ENCODE results near the gene JUP.
A peak's percentile ranks its signal among the peaks of the same experiment; 100 is the strongest.

The JUP gene

GRCh38 chr17:41758601-41759000 lies 27.9 kb downstream of the JUP start:
- DNase-seq (ENCODE audit: low read depth in 3 of 3): no peak

- no peak for DNase-seq (ENCODE audit: low read depth in 3 of 3)
Measured at GRCh38 chr17:41754066-41754465, 32.4 kb downstream of the JUP start.

- no peak for DNase-seq (ENCODE audit: low read depth in 3 of 3)
Measured at GRCh38 chr17:41751288-41751687, 35.2 kb downstream of the JUP start.

- no peak for DNase-seq (ENCODE audit: low read depth in 3 of 3)
Measured at GRCh38 chr17:41750862-41751261, 35.6 kb downstream of the JUP start.

DNA sequence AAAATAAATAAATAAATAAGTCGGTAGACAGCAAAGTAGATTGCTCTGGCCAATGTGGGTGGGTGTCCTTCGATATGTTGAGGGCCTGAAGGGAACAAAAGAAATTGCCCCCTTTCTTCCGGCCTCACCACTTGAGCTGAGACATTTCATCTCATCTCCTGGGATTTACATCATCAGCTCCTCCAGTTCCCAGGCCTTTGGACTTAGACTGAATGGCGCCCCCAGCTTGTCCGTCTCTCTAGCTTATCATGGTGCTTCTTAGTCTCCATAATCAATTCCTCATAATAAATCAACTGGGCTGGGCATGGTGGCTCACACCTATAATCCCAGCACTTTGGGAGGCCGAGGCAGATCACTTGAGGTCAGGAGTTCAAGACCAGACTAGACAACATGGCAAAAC lies 38.2 kb downstream of the JUP start:
- no peak for DNase-seq (ENCODE audit: low read depth in 3 of 3)

- DNase-seq (ENCODE audit: low read depth in 3 of 3): no peak
Measured at GRCh38 chr17:41741709-41742108, 44.8 kb downstream of the JUP start.

DNA sequence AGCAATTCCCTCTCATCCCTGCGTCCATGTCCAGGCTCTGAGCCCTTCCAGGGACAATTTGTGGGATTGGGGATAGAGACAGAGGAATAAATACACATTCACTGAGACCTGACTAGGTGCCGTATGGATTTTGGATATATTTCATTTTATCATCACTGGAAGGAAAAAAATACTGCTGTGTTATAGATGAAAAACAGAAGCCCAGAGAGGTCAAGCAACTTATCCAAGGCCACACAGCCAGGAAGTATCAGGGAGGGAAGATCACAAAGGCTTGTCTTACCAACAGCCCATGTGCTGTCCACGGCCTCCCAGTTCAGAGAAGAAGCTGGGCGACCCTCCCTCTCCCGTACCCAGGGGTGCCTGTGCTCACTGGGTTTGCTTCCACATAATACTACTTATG lies 46.0 kb downstream of the JUP start:
- no peak for DNase-seq (ENCODE audit: low read depth in 3 of 3)

DNA sequence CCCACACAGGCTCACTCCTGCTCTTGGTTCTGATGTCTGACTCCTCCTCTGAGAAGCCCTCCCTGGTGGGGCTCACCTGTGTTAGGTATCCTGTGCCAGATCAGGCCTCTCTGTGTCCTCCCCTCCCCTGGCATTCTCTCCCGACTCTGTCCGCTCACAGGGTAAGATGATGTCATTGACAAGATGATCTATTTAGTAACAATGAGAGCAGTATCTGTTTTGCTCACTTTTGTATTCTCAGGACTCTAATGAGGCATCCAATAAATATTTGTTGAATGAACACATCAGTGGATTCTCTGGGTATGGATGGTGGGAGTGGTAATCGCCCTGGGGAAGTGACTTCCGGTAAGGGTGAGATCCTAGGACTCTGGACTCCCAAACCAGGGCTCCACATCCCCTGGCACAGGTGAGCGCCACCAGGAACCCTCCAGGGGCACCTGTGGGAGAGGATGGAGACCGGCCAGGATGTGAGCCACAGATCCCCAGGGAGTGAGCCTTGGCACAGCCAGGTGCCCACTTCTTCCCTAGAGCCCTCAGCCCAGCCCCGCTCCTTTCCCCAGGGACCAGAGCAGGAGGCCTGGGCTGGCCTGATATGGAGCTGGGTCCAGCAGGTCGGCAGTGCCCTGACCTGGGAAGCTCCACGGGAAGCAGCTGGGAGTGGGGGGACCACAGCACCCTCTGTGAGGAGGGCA lies 46.7 kb downstream of the JUP start:
- DNase-seq (ENCODE audit: low read depth in 3 of 3): no peak

- no peak for DNase-seq (ENCODE audit: low read depth in 3 of 3)
Measured at GRCh38 chr17:41738801-41739112, 47.8 kb downstream of the JUP start.

DNA sequence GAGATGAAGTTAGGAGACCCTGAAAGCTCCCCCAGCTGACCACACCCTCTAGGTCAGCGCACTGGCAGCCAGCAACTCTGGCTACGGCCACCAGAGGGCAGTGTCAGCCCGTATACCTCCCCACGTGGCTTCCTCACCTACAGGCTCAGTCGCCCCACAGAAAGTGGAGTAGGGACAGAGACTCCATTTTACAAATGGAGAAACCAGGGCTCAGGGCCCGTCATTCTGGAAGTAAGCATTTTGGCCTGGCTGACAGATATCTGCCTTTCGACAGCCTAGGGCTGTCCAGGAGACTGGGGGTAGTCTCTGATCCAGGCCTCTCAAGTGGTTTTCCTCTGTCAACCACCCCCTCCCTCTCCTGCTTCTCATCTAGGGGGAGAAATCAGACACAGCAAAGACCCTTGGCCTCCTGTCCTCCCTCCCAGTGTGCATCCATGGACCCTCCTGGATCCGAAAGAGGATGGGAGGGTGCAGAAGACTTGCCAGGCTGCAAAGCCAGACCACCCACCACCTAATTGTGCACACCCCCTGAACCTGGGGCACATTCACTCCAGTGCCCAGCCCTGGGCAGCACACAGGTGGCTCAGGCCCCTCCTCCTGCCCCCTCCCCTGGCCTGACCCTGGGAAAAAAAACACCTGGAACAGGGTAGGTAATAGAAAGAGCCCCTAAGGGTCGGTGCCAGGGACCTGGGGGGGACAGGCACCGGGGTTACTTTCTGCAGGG lies 48.3 kb downstream of the JUP start:
- peak; percentile 68 to 77 (median 71) for DNase-seq (ENCODE audit: low read depth in 3 of 3)

DNA sequence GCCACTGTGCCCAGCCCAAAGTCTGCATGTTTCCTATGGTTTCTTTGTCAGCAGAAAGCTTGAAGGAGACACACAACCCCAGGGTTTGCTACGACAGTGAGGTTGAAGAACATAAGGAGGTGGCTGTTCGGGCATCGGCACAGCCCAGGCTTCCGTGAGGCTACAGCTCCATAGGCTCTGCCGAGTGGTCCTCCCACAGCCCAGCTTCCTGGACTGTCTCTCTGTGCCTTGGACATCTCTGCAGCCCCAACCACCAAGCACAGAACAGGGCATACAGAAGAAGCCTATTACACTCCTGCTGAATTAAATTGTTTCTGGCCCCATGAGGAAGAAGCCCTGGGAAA lies 48.9 kb downstream of the JUP start:
- no peak for DNase-seq (ENCODE audit: low read depth in 3 of 3)

DNA sequence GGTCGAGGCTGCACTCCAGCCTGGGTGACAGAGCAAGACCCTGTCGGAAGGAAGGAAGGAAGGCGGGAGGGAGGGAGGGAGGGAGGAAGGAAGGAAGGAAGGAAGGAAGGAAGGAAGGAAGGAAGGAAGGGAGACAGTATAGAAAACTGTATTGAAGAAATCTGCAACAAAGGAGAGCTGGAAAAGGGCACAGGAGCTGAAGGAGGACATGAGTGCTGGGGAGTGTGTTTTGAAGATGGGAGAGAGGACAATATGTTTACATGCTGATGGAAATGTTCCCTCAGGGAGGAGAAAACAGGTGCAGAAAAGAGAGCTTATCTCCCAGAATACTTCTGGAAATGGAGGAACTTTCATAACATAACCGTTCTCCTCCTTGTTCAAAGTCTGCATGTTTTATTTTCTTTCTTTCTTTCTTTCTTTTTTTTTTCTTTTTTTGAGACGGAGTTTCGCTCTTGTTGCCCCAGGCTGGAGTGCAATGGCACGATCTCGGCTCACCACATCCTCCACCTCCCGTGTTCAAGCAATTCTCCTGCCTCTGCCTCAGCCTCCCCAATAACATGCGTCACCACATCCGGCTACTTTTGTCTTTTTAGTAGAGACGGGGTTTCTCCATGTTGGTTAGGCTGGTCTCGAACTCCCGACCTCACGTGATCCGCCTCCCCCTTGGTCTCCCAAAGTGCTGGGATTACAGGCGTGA lies 49.4 kb downstream of the JUP start:
- no peak for DNase-seq (ENCODE audit: low read depth in 3 of 3)

- DNase-seq (ENCODE audit: low read depth in 3 of 3): no peak
Measured at GRCh38 chr17:41735744-41736143, 50.8 kb downstream of the JUP start.

DNA sequence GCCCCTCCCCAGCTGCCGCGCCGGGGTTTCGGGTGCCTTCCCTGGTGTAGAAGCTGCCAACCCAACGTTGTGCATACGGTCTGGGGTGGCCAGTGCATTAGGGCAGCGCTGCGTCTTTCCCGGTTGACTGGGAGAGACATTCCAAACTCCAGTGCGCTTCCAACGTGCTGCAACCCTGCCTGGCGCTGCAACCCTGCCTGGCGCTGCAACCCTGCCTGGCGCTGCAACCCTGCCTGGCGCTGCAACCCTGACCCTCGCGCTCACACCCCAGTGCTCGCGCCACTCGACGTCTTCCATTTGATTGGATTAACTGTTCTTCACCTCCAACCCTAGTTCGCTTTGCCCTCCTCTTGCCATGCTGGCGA lies 51.6 kb downstream of the JUP start:
- DNase-seq (ENCODE audit: low read depth in 3 of 3): no peak

GRCh38 chr17:41734139-41734948 lies 52.2 kb downstream of the JUP start, which contains the start of gene HAP1:
HAP1 (minus strand) TSS chr17:41734643; CDS start chr17:41734634, 9 bp downstream.
- DNase-seq (ENCODE audit: low read depth in 3 of 3): no peak

GRCh38 chr17:41733348-41734138 lies 53.0 kb downstream of the JUP start:
- DNase-seq (ENCODE audit: low read depth in 3 of 3): no peak

GRCh38 chr17:41731836-41732235 lies 54.7 kb downstream of the JUP start:
- DNase-seq (ENCODE audit: low read depth in 3 of 3): no peak

DNA sequence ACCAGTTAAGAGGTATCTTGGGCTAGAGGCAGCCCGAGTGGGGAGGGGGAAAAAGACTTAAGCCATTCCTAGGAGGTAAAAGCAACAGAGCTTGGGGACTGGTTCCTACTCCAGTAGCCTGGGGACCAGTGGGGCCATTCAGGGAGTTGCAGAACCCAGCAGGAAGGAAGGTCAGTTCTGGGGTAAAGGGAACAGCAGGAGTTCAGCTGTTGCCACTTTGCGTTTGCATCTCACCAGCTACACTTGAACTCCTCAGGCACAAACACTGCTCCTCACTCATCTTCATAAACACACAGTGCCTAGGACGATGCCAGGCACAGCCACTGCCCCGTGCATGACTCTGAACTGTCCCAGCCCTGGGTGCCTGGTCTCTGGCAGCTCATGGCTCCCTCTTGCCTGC lies 56.0 kb downstream of the JUP start:
- no peak for DNase-seq (ENCODE audit: low read depth in 3 of 3)

GRCh38 chr17:41728056-41728455 lies 58.5 kb downstream of the JUP start:
- DNase-seq (ENCODE audit: low read depth in 3 of 3): no peak

- no peak for DNase-seq (ENCODE audit: low read depth in 3 of 3)
Measured at GRCh38 chr17:41725134-41725533, 61.4 kb downstream of the JUP start.

GRCh38 chr17:41724476-41725050 lies 61.9 kb downstream of the JUP start:
- DNase-seq (ENCODE audit: low read depth in 3 of 3): no peak
